Hematopoietic multipotent progenitor cell treated with erythropoietin and hydrocortisone succinate and interleukin-3 and kit ligand, for 8 days (in vitro differentiated cells): ENCODE measurements around the gene CPLX3.

ENCODE experiments used
- DNase-seq: peaks from one replicate; pipeline ENCODE4 v3.0.0-alpha.2; 2015

CPLX3 gene

DNA sequence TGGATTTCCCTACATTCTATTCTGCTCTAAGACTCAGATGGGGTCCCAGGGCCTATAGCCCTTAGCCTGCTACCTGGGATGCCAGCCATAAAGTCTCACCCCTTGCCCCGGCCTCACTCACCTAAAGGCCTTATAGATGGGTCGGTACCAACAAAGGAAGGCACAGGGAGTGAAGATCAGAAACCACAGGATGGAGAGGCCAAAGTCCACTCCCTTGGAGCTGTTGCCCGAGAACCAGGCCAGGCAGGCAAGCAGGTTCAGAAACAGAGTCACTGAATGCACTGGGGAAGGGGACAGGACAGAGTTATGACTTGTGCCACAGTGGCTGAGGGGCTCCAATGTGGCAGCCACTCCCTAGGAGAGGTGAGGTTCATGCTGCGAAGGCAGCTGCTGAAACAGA, 24.0 kb downstream of the CPLX3 start:
- DNase-seq: no peak

- no peak for DNase-seq
These were observed 25.5 kb downstream of the CPLX3 start for GRCh38 chr15:74851960-74852359.

DNA sequence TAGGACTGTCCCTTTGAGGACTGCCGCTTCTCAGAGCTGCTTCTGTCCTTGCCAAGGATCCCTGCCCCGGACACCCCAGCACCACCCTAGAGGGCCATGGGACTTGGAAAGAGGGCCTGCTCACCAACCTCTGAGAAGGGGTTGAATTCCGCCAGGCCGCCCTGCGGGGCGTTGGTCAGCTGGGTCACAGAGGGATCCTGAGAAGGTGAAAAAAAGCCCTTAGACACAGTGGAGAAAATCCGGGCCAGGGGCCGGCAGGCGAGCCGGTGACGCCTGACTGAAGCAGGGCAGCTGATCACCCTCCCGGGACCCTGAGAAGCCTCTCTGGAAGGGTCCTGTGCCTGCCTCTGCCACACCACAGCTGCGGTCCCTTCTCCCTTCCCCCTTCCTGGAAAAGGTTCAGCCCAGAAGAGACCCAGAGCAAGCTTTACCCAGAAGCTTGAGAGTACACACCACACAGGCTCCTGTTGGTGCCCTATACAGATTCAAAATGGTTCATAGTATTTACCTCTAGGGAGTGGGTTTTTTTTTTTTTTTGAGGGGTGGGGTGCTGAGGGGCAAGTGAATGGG, 28.1 kb downstream of the CPLX3 start:
- no peak for DNase-seq

GRCh38 chr15:74855857-74856256, 29.4 kb downstream of the CPLX3 start:
- no peak for DNase-seq

GRCh38 chr15:74856537-74856936, 30.1 kb downstream of the CPLX3 start:
- no peak for DNase-seq

GRCh38 chr15:74857082-74857655, 30.7 kb downstream of the CPLX3 start:
- DNase-seq: peak; percentile 54

DNA sequence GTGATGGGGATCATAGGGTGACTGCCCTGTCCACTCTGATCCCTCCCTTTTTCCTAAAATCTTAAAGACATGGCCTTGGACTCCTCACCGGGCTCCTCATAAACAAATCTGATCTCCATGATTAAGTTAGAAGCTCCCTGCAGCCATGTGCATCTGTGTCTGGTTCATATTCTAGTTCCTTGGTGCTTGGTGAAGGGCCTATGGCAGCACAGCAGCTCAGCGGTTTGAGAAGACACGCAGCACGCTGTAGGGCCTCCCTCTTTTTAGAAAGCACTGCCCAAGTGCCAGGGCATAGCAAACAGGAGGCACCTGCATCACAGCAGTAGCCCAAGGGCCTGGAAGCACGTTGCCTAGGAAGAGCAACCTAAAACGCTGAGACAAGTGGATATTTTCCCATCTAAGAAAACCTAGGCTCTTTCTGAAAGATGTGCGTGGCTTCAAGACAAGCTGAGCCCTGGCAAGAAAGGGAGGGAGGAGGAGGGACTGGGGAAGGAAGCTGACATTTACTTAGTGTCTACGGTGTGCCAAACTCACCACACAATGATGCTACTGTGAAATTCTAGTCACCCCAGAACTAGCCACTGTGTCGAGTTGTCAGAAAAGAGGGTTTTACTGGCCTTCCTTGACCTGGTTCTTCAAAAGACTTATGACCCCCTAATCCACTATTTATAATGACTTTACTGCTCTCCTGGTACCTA, 31.4 kb downstream of the CPLX3 start:
- no peak for DNase-seq

GRCh38 chr15:74858369-74858740, 31.9 kb downstream of the CPLX3 start:
- DNase-seq: no peak

DNA sequence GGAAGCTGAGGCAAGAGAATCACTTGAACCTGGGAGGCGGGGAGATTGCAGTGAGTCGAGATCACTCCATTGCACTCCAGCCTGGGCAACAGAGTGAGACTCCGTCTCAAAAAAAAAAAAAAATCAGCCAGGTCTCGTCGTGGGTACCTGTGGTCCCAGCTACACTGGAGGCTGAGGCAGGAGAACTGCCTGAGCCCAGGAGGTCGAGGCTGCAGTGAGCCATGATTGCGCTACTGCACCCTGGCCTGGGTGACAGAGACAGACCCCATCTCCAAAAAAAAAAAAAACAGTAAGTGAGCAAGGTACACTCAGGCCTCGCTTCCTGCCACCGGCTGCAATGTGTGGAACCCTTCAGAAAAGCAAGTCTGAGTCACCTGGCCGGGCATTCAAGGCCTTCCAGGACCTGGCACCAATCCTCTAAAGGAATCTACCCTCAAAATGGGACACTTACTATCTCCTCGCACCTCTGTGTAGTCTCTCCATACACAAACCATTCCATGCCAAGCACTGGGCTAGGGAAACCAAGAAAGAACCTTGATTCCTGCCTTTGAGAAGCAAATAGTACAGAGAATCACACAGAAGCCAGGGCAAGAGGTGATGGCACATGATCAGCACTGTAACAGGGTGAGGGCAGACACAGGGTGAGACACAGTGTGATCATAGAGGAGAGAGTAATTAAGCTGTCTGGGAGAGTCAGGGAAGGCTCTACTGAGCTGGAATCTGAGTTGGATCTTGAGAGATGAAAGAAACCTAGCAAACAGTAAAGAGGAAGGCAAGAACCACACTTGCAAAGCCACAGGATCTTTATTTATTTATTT, 37.0 kb downstream of the CPLX3 start:
- DNase-seq: no peak

DNA sequence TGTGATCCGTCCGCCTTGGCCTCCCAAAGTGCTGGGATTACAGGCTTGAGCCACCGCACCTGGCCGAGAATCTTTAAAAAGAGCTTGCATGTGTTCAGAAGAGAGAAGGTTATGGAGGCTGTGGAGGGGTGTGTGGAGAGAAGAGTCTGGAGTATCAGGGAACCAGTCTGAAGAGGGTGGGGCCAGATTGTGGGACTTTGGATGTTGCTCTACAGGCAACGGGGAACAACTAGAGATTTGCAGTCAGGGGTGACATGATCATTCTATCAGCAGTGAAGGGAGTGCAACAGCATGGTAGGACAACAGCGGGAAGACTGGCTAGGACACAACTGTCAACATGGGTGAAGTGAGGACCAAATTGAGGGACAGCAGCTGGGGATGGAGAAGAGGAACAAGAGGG, 37.9 kb downstream of the CPLX3 start:
- no peak for DNase-seq

DNA sequence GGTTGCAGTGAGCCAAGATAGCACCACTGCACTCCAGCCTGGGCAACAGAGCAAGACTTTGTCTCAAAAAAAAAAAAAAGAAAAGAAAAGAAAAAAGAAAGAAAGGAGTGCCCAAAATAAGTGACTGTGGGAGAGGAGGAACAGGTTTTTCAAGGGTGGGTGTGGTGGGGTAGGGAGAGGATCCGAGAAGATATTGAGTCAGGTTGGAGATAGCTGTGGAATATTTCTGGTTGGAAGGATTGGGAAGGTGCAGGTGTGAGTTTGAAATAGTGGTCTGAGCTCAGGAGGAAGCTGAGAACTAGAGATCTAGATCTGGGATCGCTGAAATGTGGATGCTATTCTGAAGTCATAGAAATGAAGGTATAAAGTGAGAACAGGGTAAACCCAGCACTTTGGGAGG, 38.9 kb downstream of the CPLX3 start:
- DNase-seq: no peak

- DNase-seq: no peak
These were observed 39.7 kb downstream of the CPLX3 start for GRCh38 chr15:74866090-74866489.

DNA sequence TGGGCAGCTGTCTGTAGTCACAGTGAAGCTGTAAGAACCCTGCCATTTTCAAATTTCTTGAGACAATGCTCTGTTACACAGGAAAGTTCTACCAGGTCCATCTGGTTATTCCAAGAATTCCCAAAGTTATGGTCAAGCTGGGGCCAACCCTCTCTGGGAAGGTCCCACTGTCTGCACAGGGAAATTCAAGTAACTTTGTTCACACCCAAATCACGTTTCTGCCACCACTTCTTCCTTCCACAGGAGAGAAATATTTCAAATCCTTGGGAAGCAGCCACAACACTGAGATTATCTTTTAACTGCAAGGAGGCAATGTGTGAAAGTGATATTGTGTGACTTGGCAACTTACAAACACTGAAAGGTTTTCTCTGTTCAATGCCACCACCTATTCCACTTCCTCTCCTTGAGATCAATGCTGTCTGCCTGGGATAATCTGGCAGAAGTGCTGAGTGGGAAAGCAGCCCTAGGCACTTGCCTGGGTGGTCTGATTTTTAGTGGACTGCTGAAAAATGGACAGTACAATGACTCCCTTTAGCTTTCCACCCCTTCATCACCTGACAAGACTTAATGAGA, 41.1 kb downstream of the CPLX3 start:
- DNase-seq: peak; percentile 69

- DNase-seq: peak; percentile 72
These were observed 41.6 kb downstream of the CPLX3 start for GRCh38 chr15:74868059-74868458.

- DNase-seq: no peak
These were observed 42.9 kb downstream of the CPLX3 start for GRCh38 chr15:74869372-74869725.

DNA sequence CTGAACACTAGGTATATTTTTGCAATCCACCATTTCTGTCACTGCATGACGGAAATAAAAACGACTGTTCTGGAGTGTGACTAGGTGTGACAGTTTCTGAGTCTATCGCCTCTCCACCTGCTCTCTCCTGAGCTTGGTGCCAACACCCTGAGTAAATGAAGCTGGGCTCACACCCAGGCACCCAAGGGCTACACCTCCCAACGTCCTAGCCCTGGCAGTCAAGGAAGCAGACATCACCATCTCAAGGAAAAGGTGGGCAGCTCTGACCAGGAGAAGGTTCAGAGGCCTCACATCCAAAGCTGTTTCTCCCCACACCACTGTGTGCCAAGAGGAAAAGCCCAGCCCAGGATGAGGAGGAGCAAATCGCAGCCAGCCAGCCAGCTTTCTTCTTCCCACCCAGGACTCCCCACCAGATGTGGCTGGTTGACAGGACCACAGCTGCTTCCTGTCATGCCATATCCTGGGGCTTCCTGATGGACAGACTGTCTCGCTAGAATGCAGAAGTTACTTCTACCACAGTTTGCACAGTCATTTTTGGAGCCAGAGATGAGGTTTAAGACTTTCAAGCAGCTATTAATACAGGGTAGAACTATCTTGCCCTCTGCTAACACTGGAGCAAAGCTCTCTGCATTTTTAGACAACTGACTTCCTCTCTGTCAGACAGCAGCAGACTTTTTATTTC, 43.4 kb downstream of the CPLX3 start:
- DNase-seq: peak; percentile 84

- no peak for DNase-seq
These were observed 44.2 kb downstream of the CPLX3 start for GRCh38 chr15:74870436-74871215.

DNA sequence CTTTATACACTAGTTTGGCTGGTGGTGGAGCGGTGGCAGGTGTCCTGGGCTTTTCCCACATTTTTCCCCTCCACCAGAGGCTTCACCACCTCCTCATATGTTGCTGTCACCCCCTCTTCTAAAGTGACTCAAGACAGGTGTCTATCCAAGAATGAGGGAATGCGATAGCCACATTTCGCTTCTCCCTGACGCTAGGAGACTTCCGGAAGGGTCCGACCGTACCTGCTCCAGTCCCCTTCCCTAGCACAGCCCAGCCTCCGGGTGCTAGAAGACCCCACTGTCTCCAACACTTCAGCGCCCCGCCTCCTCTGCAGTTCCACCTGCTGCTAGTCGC, 46.2 kb downstream of the CPLX3 start:
- no peak for DNase-seq

GRCh38 chr15:74873036-74873755, 46.8 kb downstream of the CPLX3 start, which contains the start of gene SCAMP2:
Gene SCAMP2 (minus strand): TSS chr15:74873365. CDS start chr15:74873255, 110 bp downstream.
- DNase-seq: peak; percentile 96

GRCh38 chr15:74873756-74874424, 47.5 kb downstream of the CPLX3 start:
- DNase-seq: no peak

DNA sequence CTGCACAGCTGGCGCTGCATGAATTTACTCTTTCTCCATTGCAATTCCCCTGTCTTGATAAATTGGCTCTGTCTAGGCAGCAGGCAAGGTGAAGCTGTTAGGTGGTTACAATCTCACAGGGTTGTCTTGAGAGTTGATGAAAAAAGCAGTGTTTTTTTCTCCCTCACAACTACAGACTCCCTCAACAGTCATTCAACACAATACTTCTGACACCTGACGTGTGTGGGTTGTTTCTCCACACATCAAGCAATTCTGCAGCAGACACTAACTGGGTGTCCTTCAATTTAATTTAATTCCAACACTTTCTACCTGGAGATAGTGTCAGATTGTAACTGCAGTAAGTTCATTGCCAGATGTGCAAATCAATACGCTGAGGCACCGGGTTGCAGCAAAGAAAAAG, 51.8 kb downstream of the CPLX3 start:
- no peak for DNase-seq
